ENCODE results near the gene TMEM121.
"Not testable (repeated sequence)": the region's sequence is repeated elsewhere in the genome, so short reads cannot be mapped to it uniquely, and the experiment has no call there.

The TMEM121 gene

GRCh38 chr14:105568140-105568843 lies 41.9 kb downstream of the TMEM121 start:
- not testable (repeated sequence) for DNase-seq

- no peak for DNase-seq
Observed at GRCh38 chr14:105568859-105569766, 42.7 kb downstream of the TMEM121 start.

- DNase-seq: no peak
Observed at GRCh38 chr14:105570482-105570881, 44.1 kb downstream of the TMEM121 start.

GRCh38 chr14:105571181-105571951 lies 45.0 kb downstream of the TMEM121 start:
- DNase-seq: not testable (repeated sequence)

- DNase-seq: not testable (repeated sequence)
Observed at GRCh38 chr14:105572063-105572462, 45.7 kb downstream of the TMEM121 start.

GRCh38 chr14:105573841-105574240 lies 47.5 kb downstream of the TMEM121 start:
- not testable (repeated sequence) for DNase-seq

GRCh38 chr14:105574411-105574810 lies 48.0 kb downstream of the TMEM121 start:
- DNase-seq: not testable (repeated sequence)

- DNase-seq: not testable (repeated sequence)
Observed at GRCh38 chr14:105575016-105575700, 48.8 kb downstream of the TMEM121 start.

GRCh38 chr14:105576525-105577088 lies 50.2 kb downstream of the TMEM121 start:
- DNase-seq: no peak

GRCh38 chr14:105577314-105577861 lies 51.0 kb downstream of the TMEM121 start:
- no peak for DNase-seq

- no peak for DNase-seq
Observed at GRCh38 chr14:105578070-105578469, 51.7 kb downstream of the TMEM121 start.

GRCh38 chr14:105579221-105579620 lies 52.8 kb downstream of the TMEM121 start:
- DNase-seq: not testable (repeated sequence)
